ENCODE data around the gene LRRC51.

- TF ChIP-seq, protein P1, sequence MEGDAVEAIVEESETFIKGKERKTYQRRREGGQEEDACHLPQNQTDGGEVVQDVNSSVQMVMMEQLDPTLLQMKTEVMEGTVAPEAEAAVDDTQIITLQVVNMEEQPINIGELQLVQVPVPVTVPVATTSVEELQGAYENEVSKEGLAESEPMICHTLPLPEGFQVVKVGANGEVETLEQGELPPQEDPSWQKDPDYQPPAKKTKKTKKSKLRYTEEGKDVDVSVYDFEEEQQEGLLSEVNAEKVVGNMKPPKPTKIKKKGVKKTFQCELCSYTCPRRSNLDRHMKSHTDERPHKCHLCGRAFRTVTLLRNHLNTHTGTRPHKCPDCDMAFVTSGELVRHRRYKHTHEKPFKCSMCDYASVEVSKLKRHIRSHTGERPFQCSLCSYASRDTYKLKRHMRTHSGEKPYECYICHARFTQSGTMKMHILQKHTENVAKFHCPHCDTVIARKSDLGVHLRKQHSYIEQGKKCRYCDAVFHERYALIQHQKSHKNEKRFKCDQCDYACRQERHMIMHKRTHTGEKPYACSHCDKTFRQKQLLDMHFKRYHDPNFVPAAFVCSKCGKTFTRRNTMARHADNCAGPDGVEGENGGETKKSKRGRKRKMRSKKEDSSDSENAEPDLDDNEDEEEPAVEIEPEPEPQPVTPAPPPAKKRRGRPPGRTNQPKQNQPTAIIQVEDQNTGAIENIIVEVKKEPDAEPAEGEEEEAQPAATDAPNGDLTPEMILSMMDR (conservative IDR thresholded peaks at IDR 0.05 in 1 of 2, IDR thresholded peaks at IDR 0.05 in 1 of 2; ENCODE audit: extremely low read depth in 1 of 2, insufficient read depth in 1 of 2, low read depth in 1 of 2, low read length in 2 of 2): no peak
- TF ChIP-seq EZH2 (IDR thresholded peaks at IDR 0.05; ENCODE audit: borderline replicate concordance, low read length): no peak
These were observed 2.2 kb upstream of the LRRC51 start for GRCh38 chr11:72078477-72078876.
